Hematopoietic multipotent progenitor cell treated with erythropoietin and hydrocortisone succinate and interleukin-3 and kit ligand, for 8 days (in vitro differentiated cells): ENCODE results near the gene TBC1D24.
A peak's percentile ranks its signal among the peaks of the same experiment; 100 is the strongest.

Source experiments
- DNase-seq: peaks from one replicate; pipeline ENCODE4 v3.0.0-alpha.2; 2015

The TBC1D24 gene

GRCh38 chr16:2500430-2500917, 25.5 kb downstream of the TBC1D24 start:
- no peak for DNase-seq

- DNase-seq, result peak; percentile 78
Observed at GRCh38 chr16:2500918-2501750, 26.2 kb downstream of the TBC1D24 start.

- DNase-seq, result no peak
Observed at GRCh38 chr16:2501946-2502895, 27.3 kb downstream of the TBC1D24 start.

- DNase-seq, result no peak
Observed at GRCh38 chr16:2505695-2506094, 30.8 kb downstream of the TBC1D24 start.

GRCh38 chr16:2507052-2507659, 32.2 kb downstream of the TBC1D24 start:
- DNase-seq, result peak; percentile 26

GRCh38 chr16:2507665-2508064, 32.7 kb downstream of the TBC1D24 start:
- DNase-seq, result no peak

- no peak for DNase-seq
Observed at GRCh38 chr16:2508722-2509400, 33.9 kb downstream of the TBC1D24 start.

GRCh38 chr16:2511128-2511800, 36.3 kb downstream of the TBC1D24 start:
- DNase-seq, result no peak

- no peak for DNase-seq
Observed at GRCh38 chr16:2511996-2512734, 37.2 kb downstream of the TBC1D24 start.

GRCh38 chr16:2512735-2513404, 37.9 kb downstream of the TBC1D24 start:
- DNase-seq, result peak; percentile 17

GRCh38 chr16:2513405-2514332, 38.7 kb downstream of the TBC1D24 start, which contains the start of gene ATP6V0C:
Gene ATP6V0C (plus strand): TSS chr16:2513952. CDS start chr16:2514104, 152 bp downstream.
- peak; percentile 90 for DNase-seq

GRCh38 chr16:2514333-2515179, 39.6 kb downstream of the TBC1D24 start:
- DNase-seq, result no peak

GRCh38 chr16:2515180-2515851, 40.4 kb downstream of the TBC1D24 start:
- peak; percentile 43 for DNase-seq

GRCh38 chr16:2516391-2517240, 41.7 kb downstream of the TBC1D24 start:
- DNase-seq, result no peak

GRCh38 chr16:2517954-2518605, 43.2 kb downstream of the TBC1D24 start:
- no peak for DNase-seq
